CD4-positive, alpha-beta T cell treated with Interleukin-10 for 1 hour (primary cell): ENCODE measurements around the gene MYO1G.
A peak's percentile ranks its signal among the peaks of the same experiment; 100 is the strongest.

Experiments used
- DNase-seq: peaks from one replicate; pipeline ENCODE4 v3.0.0-alpha.2; 2020

Gene MYO1G

GRCh38 chr7:44965937-44966730, 12.7 kb downstream of the MYO1G start:
- DNase-seq = no peak

- DNase-seq = no peak
These were observed 13.3 kb downstream of the MYO1G start for GRCh38 chr7:44965441-44965903.

- no peak for DNase-seq
These were observed 13.9 kb downstream of the MYO1G start for GRCh38 chr7:44964831-44965440.

- DNase-seq = no peak
These were observed 14.4 kb downstream of the MYO1G start for GRCh38 chr7:44964384-44964830.

- DNase-seq = no peak
These were observed 15.2 kb downstream of the MYO1G start for GRCh38 chr7:44963364-44964290.

GRCh38 chr7:44962483-44963251, 16.1 kb downstream of the MYO1G start:
- DNase-seq = no peak

GRCh38 chr7:44961844-44962482, 16.9 kb downstream of the MYO1G start:
- DNase-seq = peak; percentile 21

- DNase-seq = no peak
These were observed 18.7 kb downstream of the MYO1G start for GRCh38 chr7:44960011-44960580.

- peak; percentile 52 for DNase-seq
These were observed 19.3 kb downstream of the MYO1G start for GRCh38 chr7:44959433-44959951.

- no peak for DNase-seq
These were observed 20.0 kb downstream of the MYO1G start for GRCh38 chr7:44958645-44959344.

GRCh38 chr7:44956157-44956766, 22.6 kb downstream of the MYO1G start:
- no peak for DNase-seq

- no peak for DNase-seq
These were observed 23.1 kb downstream of the MYO1G start for GRCh38 chr7:44955733-44956132.

- DNase-seq = no peak
These were observed 25.7 kb downstream of the MYO1G start for GRCh38 chr7:44953156-44953555.

GRCh38 chr7:44949303-44949702, 29.5 kb downstream of the MYO1G start:
- no peak for DNase-seq

- DNase-seq = no peak
These were observed 33.3 kb downstream of the MYO1G start for GRCh38 chr7:44945479-44945878.

GRCh38 chr7:44944821-44945220, 34.0 kb downstream of the MYO1G start:
- no peak for DNase-seq

GRCh38 chr7:44943631-44944030, 35.2 kb downstream of the MYO1G start:
- DNase-seq = no peak

- no peak for DNase-seq
These were observed 41.4 kb downstream of the MYO1G start for GRCh38 chr7:44937426-44937825.

- DNase-seq = no peak
These were observed 42.5 kb downstream of the MYO1G start for GRCh38 chr7:44936322-44936721.

GRCh38 chr7:44935583-44935982, 43.2 kb downstream of the MYO1G start:
- DNase-seq = no peak
